Osteoblast (primary cell): ENCODE measurements around the gene BCL2. TPM values are rescaled to one million over a fixed set of nuclear protein-coding genes. Genes with fewer than 3 reads are reported as not detected.
"Not testable (repeated sequence)": the region's sequence is repeated elsewhere in the genome, so short reads cannot be mapped to it uniquely, and the experiment has no call there.

Source experiments
- DNase-seq: peaks from one replicate; pipeline ENCODE4 v3.0.0; 2011; ENCODE audit warnings: low spot score, mixed read lengths; ENCODE audit not compliant: insufficient read length; ENCODE audit errors: missing footprints
- H2AFZ ChIP-seq: 2 replicates; pipeline ENCODE4 v1.6.0; 2011; ENCODE audit warnings: mild to moderate bottlenecking, low read length
- H3K27ac ChIP-seq: 2 replicates; pipeline ENCODE4 v1.5.1; 2011; ENCODE audit warnings: mild to moderate bottlenecking, low read depth, low read length, moderate library complexity
- H3K27me3 ChIP-seq: 2 replicates; pipeline ENCODE4 v1.6.0; 2012; ENCODE audit warnings: mild to moderate bottlenecking, control low read depth, inconsistent platforms, low read length, moderate library complexity; ENCODE audit not compliant: insufficient read depth
- H3K36me3 ChIP-seq: 2 replicates; pipeline ENCODE4 v1.5.1; 2011; ENCODE audit warnings: mild to moderate bottlenecking, low read length, control low read depth, moderate library complexity; ENCODE audit not compliant: insufficient read depth
- H3K4me1 ChIP-seq: 2 replicates; pipeline ENCODE4 v1.5.1; 2011; ENCODE audit warnings: mild to moderate bottlenecking, low read length, control low read depth, moderate library complexity; ENCODE audit not compliant: insufficient read depth
- H3K4me2 ChIP-seq: 2 replicates; pipeline ENCODE4 v1.6.0; 2011; ENCODE audit warnings: mild to moderate bottlenecking, low read length; ENCODE audit not compliant: insufficient read depth
- H3K4me3 ChIP-seq: fragments of 200-600 bp; sonication (generic); 3 replicates; pipeline ENCODE4 v1.5.1; 2012; ENCODE audit warnings: mild to moderate bottlenecking, low read length, inconsistent platforms; ENCODE audit not compliant: insufficient read depth
- H3K79me2 ChIP-seq: 2 replicates; pipeline ENCODE4 v1.6.0; 2012; ENCODE audit warnings: mild to moderate bottlenecking, low read length, control low read depth, inconsistent platforms; ENCODE audit not compliant: insufficient read depth
- H3K9me3 ChIP-seq: 2 replicates; pipeline ENCODE4 v1.5.1; 2011; ENCODE audit warnings: low read depth, low read length, control low read depth
- H4K20me1 ChIP-seq: 2 replicates; pipeline ENCODE4 v1.6.0; 2012; ENCODE audit warnings: mild to moderate bottlenecking, low read length, control low read depth; ENCODE audit not compliant: insufficient read depth
- CTCF ChIP-seq: IDR thresholded peaks from 2 replicates; pipeline ENCODE4 v1.5.1; 2011; ENCODE audit warnings: mild to moderate bottlenecking, low read depth, low read length, moderate library complexity; ENCODE audit errors: extremely low read depth
- total RNA-seq: library from RNA; depleted of rRNA; stranded (reverse); fragments of >200 nt; gene quantifications from 2 replicates; pipeline ENCODE4 v1.2.3, GENCODE V29; 2012

The BCL2 gene
- total RNA-seq, 1 donor, result 11.9 TPM

GRCh38 chr18:63206433-63207142, 113.0 kb downstream of the BCL2 start:
- TF ChIP-seq CTCF, result no peak
- Histone ChIP-seq H3K36me3 (no peaks in the 10 kb centered on the region), H3K27ac (no peak overlapping the region), H2AFZ (no peak overlapping the region), H3K79me2 (no peaks in the 10 kb centered on the region), H3K4me2 (no peak overlapping the region), H3K9me3 (no peaks in the 10 kb centered on the region), H4K20me1 (no peaks in the 10 kb centered on the region), H3K4me1 (no peaks in the 10 kb centered on the region), H3K4me3 (no peak overlapping the region), H3K27me3 (no peaks in the 10 kb centered on the region)
- DNase-seq, result no peak

GRCh38 chr18:63205791-63206252, 113.7 kb downstream of the BCL2 start:
- H3K4me2 ChIP-seq, result no peak overlapping the region
- no peaks in the 10 kb centered on the region for H3K4me1 ChIP-seq
- H4K20me1 ChIP-seq, result no peaks in the 10 kb centered on the region
- H3K27ac ChIP-seq, result no peak overlapping the region
- H3K27me3 ChIP-seq, result no peaks in the 10 kb centered on the region
- TF ChIP-seq CTCF, result no peak
- no peaks in the 10 kb centered on the region for H3K79me2 ChIP-seq
- H2AFZ ChIP-seq, result no peak overlapping the region
- no peaks in the 10 kb centered on the region for H3K9me3 ChIP-seq
- no peaks in the 10 kb centered on the region for H3K36me3 ChIP-seq
- DNase-seq, result no peak
- H3K4me3 ChIP-seq, result no peak overlapping the region

GRCh38 chr18:63203497-63203896, 116.1 kb downstream of the BCL2 start:
- Histone ChIP-seq H3K9me3 (no peaks in the 10 kb centered on the region), H3K36me3 (no peaks in the 10 kb centered on the region), H3K4me3 (no peak overlapping the region), H4K20me1 (no peaks in the 10 kb centered on the region), H3K27me3 (no peaks in the 10 kb centered on the region), H3K79me2 (no peaks in the 10 kb centered on the region), H3K4me2 (no peak overlapping the region), H2AFZ (no peak overlapping the region), H3K4me1 (no peaks in the 10 kb centered on the region), H3K27ac (no peak overlapping the region)
- no peak for DNase-seq
- TF ChIP-seq CTCF, result no peak

- no peaks in the 10 kb centered on the region for H3K9me3 ChIP-seq
- no peak overlapping the region for H3K4me3 ChIP-seq
- H3K4me2 ChIP-seq, result no peak overlapping the region
- H3K79me2 ChIP-seq, result no peaks in the 10 kb centered on the region
- H3K27ac ChIP-seq, result no peak overlapping the region
- H3K36me3 ChIP-seq, result no peaks in the 10 kb centered on the region
- H4K20me1 ChIP-seq, result no peaks in the 10 kb centered on the region
- H3K4me1 ChIP-seq, result no peaks in the 10 kb centered on the region
- H3K27me3 ChIP-seq, result no peaks in the 10 kb centered on the region
- no peak overlapping the region for H2AFZ ChIP-seq
- no peak for TF ChIP-seq CTCF
- DNase-seq, result no peak
These were observed 116.7 kb downstream of the BCL2 start for GRCh38 chr18:63202828-63203227.

- not testable (repeated sequence) for H3K4me1 ChIP-seq, H2AFZ ChIP-seq, H3K27ac ChIP-seq, H3K4me3 ChIP-seq, DNase-seq, H3K4me2 ChIP-seq, H3K9me3 ChIP-seq, H3K27me3 ChIP-seq, H4K20me1 ChIP-seq, H3K79me2 ChIP-seq, H3K36me3 ChIP-seq
These were observed 118.1 kb downstream of the BCL2 start for GRCh38 chr18:63201456-63201855.
